Astrocyte (in vitro differentiated cells and primary cell): ENCODE data around the gene TTC33.

Source experiments
- EZH2 ChIP-seq: IDR thresholded peaks from 2 replicates; pipeline ENCODE4 v1.6.1; 2012; ENCODE audit warnings: mild to moderate bottlenecking, low read length, inconsistent platforms; ENCODE audit not compliant: insufficient read depth
- TF ChIP-seq, protein P1 (sequence below): IDR thresholded peaks from 2 replicates; pipeline ENCODE4 v1.5.1; 2011; ENCODE audit warnings: low read depth, mild to moderate bottlenecking, inconsistent platforms, low read length, moderate library complexity; ENCODE audit not compliant: insufficient read depth

DNA sequence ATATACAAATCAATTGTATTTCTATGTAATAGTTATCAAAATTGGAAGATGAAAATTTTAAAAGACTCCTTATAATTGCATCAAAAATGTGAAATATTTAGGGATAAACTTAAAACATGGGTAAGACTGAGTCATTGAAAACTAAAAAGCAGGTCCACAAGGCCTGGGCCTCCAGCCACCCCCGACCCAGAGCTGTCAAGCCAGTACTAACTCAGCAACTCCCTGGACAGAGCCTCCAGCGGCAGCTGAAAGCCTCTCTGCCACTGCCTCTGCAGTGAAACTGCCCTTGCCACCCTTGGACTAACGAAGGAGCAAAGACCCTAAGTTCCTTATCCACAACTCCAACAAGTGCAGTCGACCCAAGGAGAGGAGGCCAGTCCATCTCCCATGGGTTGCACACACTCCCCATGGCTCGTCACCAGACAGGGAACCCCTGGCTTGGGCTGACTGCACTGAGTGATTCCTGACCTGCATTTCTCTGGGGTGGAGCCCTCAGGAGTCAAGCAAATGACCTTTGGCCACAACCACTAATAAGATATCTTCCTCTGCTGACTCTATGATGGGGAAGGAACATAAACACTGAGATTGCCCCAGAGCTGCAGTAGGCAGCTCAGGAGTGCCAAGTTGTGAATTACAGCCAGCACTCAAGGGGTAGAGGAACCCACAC lies 55.5 kb downstream of the TTC33 start:
- TF ChIP-seq, protein P1, sequence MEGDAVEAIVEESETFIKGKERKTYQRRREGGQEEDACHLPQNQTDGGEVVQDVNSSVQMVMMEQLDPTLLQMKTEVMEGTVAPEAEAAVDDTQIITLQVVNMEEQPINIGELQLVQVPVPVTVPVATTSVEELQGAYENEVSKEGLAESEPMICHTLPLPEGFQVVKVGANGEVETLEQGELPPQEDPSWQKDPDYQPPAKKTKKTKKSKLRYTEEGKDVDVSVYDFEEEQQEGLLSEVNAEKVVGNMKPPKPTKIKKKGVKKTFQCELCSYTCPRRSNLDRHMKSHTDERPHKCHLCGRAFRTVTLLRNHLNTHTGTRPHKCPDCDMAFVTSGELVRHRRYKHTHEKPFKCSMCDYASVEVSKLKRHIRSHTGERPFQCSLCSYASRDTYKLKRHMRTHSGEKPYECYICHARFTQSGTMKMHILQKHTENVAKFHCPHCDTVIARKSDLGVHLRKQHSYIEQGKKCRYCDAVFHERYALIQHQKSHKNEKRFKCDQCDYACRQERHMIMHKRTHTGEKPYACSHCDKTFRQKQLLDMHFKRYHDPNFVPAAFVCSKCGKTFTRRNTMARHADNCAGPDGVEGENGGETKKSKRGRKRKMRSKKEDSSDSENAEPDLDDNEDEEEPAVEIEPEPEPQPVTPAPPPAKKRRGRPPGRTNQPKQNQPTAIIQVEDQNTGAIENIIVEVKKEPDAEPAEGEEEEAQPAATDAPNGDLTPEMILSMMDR = no peak
- no peak for TF ChIP-seq EZH2
